ENCODE data around the gene IRF2BP1.

GRCh38 chr19:45901912-45902650, 16.1 kb upstream of the IRF2BP1 start, which contains the start of gene MYPOP:
- TF ChIP-seq CTCF (IDR thresholded peaks at IDR 0.05; ENCODE audit: insufficient read depth, low read length) (no peak), REST (IDR thresholded peaks at IDR 0.05; ENCODE audit: insufficient replicate concordance, low read depth) (no peak), POLR2AphosphoS5 (IDR thresholded peaks at IDR 0.05; ENCODE audit: low read depth) (no peak), GABPA (IDR thresholded peaks at IDR 0.05; ENCODE audit: low read depth) (no peak), SPI1 (IDR thresholded peaks at IDR 0.05; ENCODE audit: borderline replicate concordance, low read depth) (no peak)

All from HL-60 (cell line).